KBM-7 (cell line): ENCODE results near the gene SYNJ2.
A peak's percentile ranks its signal among the peaks of the same experiment; 100 is the strongest.
"Not testable (repeated sequence)": the region's sequence is repeated elsewhere in the genome, so short reads cannot be mapped to it uniquely, and the experiment has no call there.

Experiments used
- DNase-seq: peaks from one replicate; pipeline ENCODE4 v3.0.0-alpha.2; 2015
- in situ Hi-C: fragments of 300-500 bp; cut with MboI; formaldehyde crosslinking; loops from 2 replicates; pipeline ENCODE4 v1.14.3; 2020; ENCODE audit warnings: low sequenced_read_pairs, low pct_unique_long_range_greater_than_20kb, mixed read lengths

The SYNJ2 gene

GRCh38 chr6:157981395-157982101, at the start of gene SYNJ2:
SYNJ2 (plus strand) TSS chr6:157981863; CDS start chr6:157981962, 99 bp downstream.
- DNase-seq: peak; percentile 67

GRCh38 chr6:157935786-157936185, 45.9 kb upstream of the SYNJ2 start:
- in situ Hi-C loops: no loop called here
- DNase-seq: no peak

More at GRCh38 chr6:157981395-157982101, at the start of gene SYNJ2:
- in situ Hi-C loops: no loop called here

- in situ Hi-C loops: no loop called here
Observed at GRCh38 chr6:157937318-157937717, 44.3 kb upstream of the SYNJ2 start.

GRCh38 chr6:157937916-157938315, 43.7 kb upstream of the SYNJ2 start:
- in situ Hi-C loops: no loop called here
- DNase-seq: no peak

More at GRCh38 chr6:157937318-157937717, 44.3 kb upstream of the SYNJ2 start:
- no peak for DNase-seq

- DNase-seq, in situ Hi-C loops: not testable (repeated sequence)
Observed at GRCh38 chr6:157940375-157941036, 41.2 kb upstream of the SYNJ2 start.

- in situ Hi-C loops: no loop called here
- DNase-seq: no peak
Observed at GRCh38 chr6:157941101-157941863, 40.4 kb upstream of the SYNJ2 start.

- in situ Hi-C loops: no loop called here
- no peak for DNase-seq
Observed at GRCh38 chr6:157942351-157942750, 39.3 kb upstream of the SYNJ2 start.

GRCh38 chr6:157943249-157943963, 38.3 kb upstream of the SYNJ2 start:
- DNase-seq: no peak
- in situ Hi-C loops: no loop called here

- in situ Hi-C loops: no loop called here
- DNase-seq: no peak
Observed at GRCh38 chr6:157943964-157944283, 37.7 kb upstream of the SYNJ2 start.

GRCh38 chr6:157944983-157945931, 36.4 kb upstream of the SYNJ2 start:
- DNase-seq: no peak
- in situ Hi-C loops: no loop called here

GRCh38 chr6:157946053-157946617, 35.5 kb upstream of the SYNJ2 start:
- no peak for DNase-seq
- in situ Hi-C loops: no loop called here

- peak; percentile 49 for DNase-seq
- in situ Hi-C loops: no loop called here
Observed at GRCh38 chr6:157946865-157947532, 34.7 kb upstream of the SYNJ2 start.

- in situ Hi-C loops: not testable (repeated sequence)
Observed at GRCh38 chr6:157950899-157951298, 30.8 kb upstream of the SYNJ2 start.

GRCh38 chr6:157951828-157952227, 29.8 kb upstream of the SYNJ2 start:
- DNase-seq: no peak
- in situ Hi-C loops: no loop called here

More at GRCh38 chr6:157950899-157951298, 30.8 kb upstream of the SYNJ2 start:
- not testable (repeated sequence) for DNase-seq

GRCh38 chr6:157952861-157953351, 28.8 kb upstream of the SYNJ2 start:
- in situ Hi-C loops: no loop called here

GRCh38 chr6:157953580-157954091, 28.0 kb upstream of the SYNJ2 start:
- DNase-seq: peak; percentile 52
- in situ Hi-C loops: no loop called here

More at GRCh38 chr6:157952861-157953351, 28.8 kb upstream of the SYNJ2 start:
- DNase-seq: no peak
